H9 (cell line): ENCODE measurements around the gene DIRAS3. TPM values are rescaled to one million over a fixed set of nuclear protein-coding genes. Genes with fewer than 3 reads are reported as not detected.

Experiments
- DNase-seq: peaks from one replicate; pipeline ENCODE4 v3.0.0-alpha.2; 2017
- H2AFZ ChIP-seq: one replicate; pipeline ENCODE4 v1.6.1; 2013; ENCODE audit warnings: mild to moderate bottlenecking, low read length, control low read depth, moderate library complexity
- H2AK5ac ChIP-seq: 2 replicates; pipeline ENCODE4 v1.6.1; 2013; ENCODE audit warnings: low read length, control low read depth, mixed read lengths; ENCODE audit not compliant: insufficient read length
- H2BK120ac ChIP-seq: one replicate; pipeline ENCODE4 v1.6.1; 2013; ENCODE audit warnings: low read depth, mild to moderate bottlenecking, low read length, control low read depth, inconsistent platforms; ENCODE audit not compliant: poor library complexity, severe bottlenecking
- H2BK12ac ChIP-seq: 2 replicates; pipeline ENCODE4 v1.6.1; 2013; ENCODE audit warnings: low read length, control low read depth, mixed read lengths, low read depth; ENCODE audit not compliant: insufficient read length
- H2BK15ac ChIP-seq: 2 replicates; pipeline ENCODE4 v1.6.1; 2013; ENCODE audit warnings: low read depth, low read length, control low read depth
- H2BK20ac ChIP-seq: one replicate; pipeline ENCODE4 v1.6.1; 2013; ENCODE audit warnings: low read depth, mild to moderate bottlenecking, low read length, control low read depth, inconsistent platforms; ENCODE audit not compliant: poor library complexity, severe bottlenecking
- H2BK5ac ChIP-seq: 2 replicates; pipeline ENCODE4 v1.6.1; 2013; ENCODE audit warnings: low read length, control low read depth, mixed read lengths; ENCODE audit not compliant: insufficient read length
- H3K14ac ChIP-seq: 2 replicates; pipeline ENCODE4 v1.6.1; 2013; ENCODE audit warnings: low read length, control low read depth; ENCODE audit not compliant: insufficient read depth
- H3K18ac ChIP-seq: 2 replicates; pipeline ENCODE4 v1.6.1; 2013; ENCODE audit warnings: low read depth, mild to moderate bottlenecking, mixed read lengths, low read length, control low read depth; ENCODE audit not compliant: insufficient read length
- H3K23ac ChIP-seq: 2 replicates; pipeline ENCODE4 v1.6.1; 2013; ENCODE audit warnings: low read length, control low read depth, mixed read lengths, low read depth; ENCODE audit not compliant: insufficient read length
- H3K23me2 ChIP-seq: 2 replicates; pipeline ENCODE4 v1.6.1; 2013; ENCODE audit warnings: low read depth, mild to moderate bottlenecking, mixed read lengths, low read length, control low read depth; ENCODE audit not compliant: insufficient read length, poor library complexity, severe bottlenecking
- H3K27ac ChIP-seq: 2 replicates; pipeline ENCODE4 v1.5.1; 2013; ENCODE audit warnings: low read length, control low read depth, mixed read lengths, low read depth; ENCODE audit not compliant: insufficient read length
- H3K27me3 ChIP-seq: 2 replicates; pipeline ENCODE4 v1.6.1; 2013; ENCODE audit warnings: low read length, control low read depth, inconsistent platforms; ENCODE audit not compliant: insufficient read depth
- H3K4ac ChIP-seq: 2 replicates; pipeline ENCODE4 v1.6.1; 2013; ENCODE audit warnings: low read depth, mild to moderate bottlenecking, control low read depth, inconsistent platforms, low read length, moderate library complexity
- H3K4me1 ChIP-seq: 2 replicates; pipeline ENCODE4 v1.6.1; 2013; ENCODE audit warnings: low read length, control low read depth, inconsistent platforms; ENCODE audit not compliant: insufficient read depth
- H3K4me2 ChIP-seq: 2 replicates; pipeline ENCODE4 v1.6.1; 2013; ENCODE audit warnings: low read length, control low read depth, mixed read lengths; ENCODE audit not compliant: insufficient read length, insufficient read depth
- H3K56ac ChIP-seq: 2 replicates; pipeline ENCODE4 v1.6.1; 2013; ENCODE audit warnings: low read depth, mild to moderate bottlenecking, mixed read lengths, low read length, control low read depth; ENCODE audit not compliant: insufficient read length
- H3K79me1 ChIP-seq: 2 replicates; pipeline ENCODE4 v1.6.1; 2013; ENCODE audit warnings: low read depth, mild to moderate bottlenecking, moderate library complexity, low read length, control low read depth, inconsistent platforms; ENCODE audit not compliant: insufficient read depth, poor library complexity, severe bottlenecking
- H3K79me2 ChIP-seq: 2 replicates; pipeline ENCODE4 v1.6.1; 2013; ENCODE audit warnings: low read length, control low read depth, inconsistent platforms; ENCODE audit not compliant: insufficient read depth
- H3K9ac ChIP-seq: 2 replicates; pipeline ENCODE4 v1.6.1; 2013; ENCODE audit warnings: low read length, control low read depth, mixed read lengths; ENCODE audit not compliant: insufficient read length; ENCODE audit errors: extremely low read depth
- H3K9me3 ChIP-seq: one replicate; pipeline ENCODE4 v1.6.1; 2013; ENCODE audit warnings: low read depth, low read length, inconsistent platforms; ENCODE audit not compliant: control insufficient read depth
- H3T11ph ChIP-seq: one replicate; pipeline ENCODE4 v1.6.1; 2013; ENCODE audit warnings: mild to moderate bottlenecking, low read length, control low read depth, inconsistent platforms
- H4K20me1 ChIP-seq: one replicate; pipeline ENCODE4 v1.6.1; 2013; ENCODE audit not compliant: control insufficient read depth, insufficient read length, insufficient read depth
- H4K5ac ChIP-seq: 2 replicates; pipeline ENCODE4 v1.6.1; 2013; ENCODE audit warnings: low read depth, mild to moderate bottlenecking, mixed read lengths, low read length, control low read depth; ENCODE audit not compliant: insufficient read length
- H4K8ac ChIP-seq: replicated peaks from 2 replicates; pipeline ENCODE4 v1.6.1; 2013; ENCODE audit warnings: low read length, control low read depth, mixed read lengths, low read depth; ENCODE audit not compliant: insufficient read length
- H4K91ac ChIP-seq: 2 replicates; pipeline ENCODE4 v1.6.1; 2013; ENCODE audit warnings: low read depth, mild to moderate bottlenecking, moderate library complexity, mixed read lengths, low read length, control low read depth; ENCODE audit not compliant: insufficient read length
- H3K27ac Mint-ChIP-seq, 3 experiments: 2 replicates in 2 of 3; 3 replicates in 1 of 3; pipeline ENCODE4 v1.8.0; 2020 to 2021; ENCODE audit warnings: mixed read lengths in 3 of 3, mild to moderate bottlenecking in 1 of 3, moderate library complexity in 1 of 3
- H3K27me3 Mint-ChIP-seq: 2 replicates; pipeline ENCODE4 v1.8.0; 2021; ENCODE audit warnings: low read depth, mild to moderate bottlenecking, moderate library complexity, mixed read lengths
- H3K36me3 Mint-ChIP-seq, 3 experiments: 2 replicates in 2 of 3; 3 replicates in 1 of 3; pipeline ENCODE4 v1.8.0; 2020 to 2021; ENCODE audit warnings: low read depth in 3 of 3, mixed read lengths in 3 of 3; ENCODE audit not compliant: insufficient read depth in 1 of 3
- H3K4me1 Mint-ChIP-seq, 2 experiments: 2 replicates each; pipeline ENCODE4 v1.8.0; 2020; ENCODE audit warnings: mixed read lengths in 2 of 2
- H3K4me3 Mint-ChIP-seq, 2 experiments: 2 replicates in 1 of 2; 3 replicates in 1 of 2; pipeline ENCODE4 v1.8.0; 2020 to 2021; ENCODE audit warnings: mild to moderate bottlenecking in 2 of 2, mixed read lengths in 2 of 2, moderate library complexity in 1 of 2
- H3K9me3 Mint-ChIP-seq, 2 experiments: 2 replicates in 1 of 2; 3 replicates in 1 of 2; pipeline ENCODE4 v1.8.0; 2020; ENCODE audit warnings: mild to moderate bottlenecking in 2 of 2, mixed read lengths in 2 of 2, moderate library complexity in 1 of 2
- total RNA-seq: library from RNA; stranded (reverse); gene quantifications from 2 replicates; pipeline ENCODE4 v1.2.1, GENCODE V29; 2021
- TF ChIP-seq, protein P1 (sequence below): fragments of 200-600 bp; sonication (generic); conservative IDR thresholded peaks from 3 replicates; pipeline ENCODE4 v1.8.0; 2021; ENCODE audit warnings: antibody characterized with exemption, mild to moderate bottlenecking

DIRAS3 gene
- total RNA-seq, 1 experiment from 2014 or later, result not detected

DNA sequence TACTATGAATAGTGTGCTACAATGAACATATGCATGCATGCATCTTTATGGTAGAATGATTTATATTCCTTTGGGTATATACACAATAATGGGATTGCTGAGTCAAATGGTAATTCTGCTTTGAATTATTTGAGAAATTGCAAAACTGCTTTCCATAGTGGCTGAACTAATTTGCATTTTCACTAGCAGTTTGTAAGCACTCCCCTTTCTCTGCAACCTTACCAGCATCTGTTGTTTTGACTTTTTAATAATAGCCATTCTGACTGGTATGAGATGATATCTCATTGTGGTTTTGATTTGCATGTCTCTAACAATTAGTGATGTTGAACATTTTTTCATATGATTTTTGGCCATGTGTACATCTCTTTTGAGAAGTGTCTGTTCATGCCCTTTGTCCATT lies 24.0 kb upstream of the DIRAS3 start:
- H3K79me2 ChIP-seq, result no peaks in the 10 kb centered on the region
- H3K4me1 ChIP-seq, result no peaks in the 10 kb centered on the region
- no peaks in the 10 kb centered on the region for H4K20me1 ChIP-seq
- Mint-ChIP-seq H3K27me3 (no peaks in the 10 kb centered on the region), H3K27ac (no peak overlapping the region), H3K4me3 (no peak overlapping the region), H3K4me1 (peaks cover 14 to 18% of the 10 kb centered on the region in 2 experiments), H3K36me3 (peaks cover 0 to 4% (median 0%) of the 10 kb centered on the region in 3 experiments; a peak in 2 of 7 replicates), H3K9me3 (peaks cover 3 to 7% of the 10 kb centered on the region in 2 experiments; a peak in 4 of 5 replicates)
- no peak overlapping the region for H2BK15ac ChIP-seq
- H3K4ac ChIP-seq, result no peak overlapping the region
- no peak overlapping the region for H2AK5ac ChIP-seq
- H3K4me2 ChIP-seq, result no peak overlapping the region
- DNase-seq, result no peak
- no peak overlapping the region for H3K14ac ChIP-seq
- H3K9ac ChIP-seq, result no peak overlapping the region
- no peak overlapping the region for H2BK5ac ChIP-seq
- no peak overlapping the region for H2BK20ac ChIP-seq
- H3K79me1 ChIP-seq, result no peaks in the 10 kb centered on the region
- no peaks in the 10 kb centered on the region for H3K23me2 ChIP-seq
- no peak overlapping the region for H4K5ac ChIP-seq
- H3K56ac ChIP-seq, result no peak overlapping the region
- TF ChIP-seq, protein P1, sequence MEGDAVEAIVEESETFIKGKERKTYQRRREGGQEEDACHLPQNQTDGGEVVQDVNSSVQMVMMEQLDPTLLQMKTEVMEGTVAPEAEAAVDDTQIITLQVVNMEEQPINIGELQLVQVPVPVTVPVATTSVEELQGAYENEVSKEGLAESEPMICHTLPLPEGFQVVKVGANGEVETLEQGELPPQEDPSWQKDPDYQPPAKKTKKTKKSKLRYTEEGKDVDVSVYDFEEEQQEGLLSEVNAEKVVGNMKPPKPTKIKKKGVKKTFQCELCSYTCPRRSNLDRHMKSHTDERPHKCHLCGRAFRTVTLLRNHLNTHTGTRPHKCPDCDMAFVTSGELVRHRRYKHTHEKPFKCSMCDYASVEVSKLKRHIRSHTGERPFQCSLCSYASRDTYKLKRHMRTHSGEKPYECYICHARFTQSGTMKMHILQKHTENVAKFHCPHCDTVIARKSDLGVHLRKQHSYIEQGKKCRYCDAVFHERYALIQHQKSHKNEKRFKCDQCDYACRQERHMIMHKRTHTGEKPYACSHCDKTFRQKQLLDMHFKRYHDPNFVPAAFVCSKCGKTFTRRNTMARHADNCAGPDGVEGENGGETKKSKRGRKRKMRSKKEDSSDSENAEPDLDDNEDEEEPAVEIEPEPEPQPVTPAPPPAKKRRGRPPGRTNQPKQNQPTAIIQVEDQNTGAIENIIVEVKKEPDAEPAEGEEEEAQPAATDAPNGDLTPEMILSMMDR, result no peak
- H3T11ph ChIP-seq, result no peak overlapping the region
- no peak overlapping the region for H3K23ac ChIP-seq
- no peak overlapping the region for H4K91ac ChIP-seq
- no peaks in the 10 kb centered on the region for H3K9me3 ChIP-seq
- H3K27me3 ChIP-seq, result no peaks in the 10 kb centered on the region
- H2BK120ac ChIP-seq, result no peak overlapping the region
- no peak overlapping the region for H4K8ac ChIP-seq
- H2AFZ ChIP-seq, result no peak overlapping the region
- no peak overlapping the region for H2BK12ac ChIP-seq
- H3K27ac ChIP-seq, result no peak overlapping the region
- no peak overlapping the region for H3K18ac ChIP-seq
